OCI-LY7 (cell line): ENCODE data around the gene P4HA3. TPM values are rescaled to one million over a fixed set of nuclear protein-coding genes. Genes with fewer than 3 reads are reported as not detected.

Source experiments
- BruUV-seq: library from RNA; stranded (reverse); fragments of 400-500 nt; replicated peaks from 2 replicates; lab custom pipeline; 2021; lab: Mats Ljungman, UMichigan
- CTCF ChIA-PET: fragments of 300-600 bp; sonication (Branson Sonifier 250); formaldehyde crosslinking; loops from one replicate; lab custom pipeline; 2022; ENCODE audit warnings: antibody characterized with exemption; ENCODE audit not compliant: unreplicated experiment; lab: Charles Lee
- POLR2A ChIA-PET: fragments of 300-600 bp; sonication (Branson Sonifier 250); formaldehyde crosslinking; loops from one replicate; lab custom pipeline; 2022; ENCODE audit warnings: antibody characterized with exemption; lab: Charles Lee
- DNase-seq: peaks from one replicate; pipeline ENCODE4 v3.0.0-alpha.2; 2015; ENCODE audit warnings: low spot score
- H2AFZ ChIP-seq: fragments of 200-600 bp; sonication (generic), shearing (Covaris generic); 2 replicates; pipeline ENCODE4 v1.6.1; 2014; ENCODE audit warnings: mild to moderate bottlenecking, antibody characterized with exemption, low read length, moderate library complexity
- H3K27ac ChIP-seq: fragments of 200-600 bp; sonication (generic); 2 replicates; pipeline ENCODE4 v1.5.1; 2014; ENCODE audit warnings: mixed run types, low read depth, mild to moderate bottlenecking, moderate library complexity, low read length, inconsistent platforms; ENCODE audit not compliant: poor library complexity, severe bottlenecking
- H3K36me3 ChIP-seq: fragments of 200-600 bp; sonication (generic); 2 replicates; pipeline ENCODE4 v1.6.1; 2014; ENCODE audit warnings: mild to moderate bottlenecking, antibody characterized with exemption, low read length, moderate library complexity, mixed read lengths; ENCODE audit not compliant: insufficient read depth
- H3K4me1 ChIP-seq: fragments of 200-600 bp; sonication (generic); 2 replicates; pipeline ENCODE4 v1.5.1; 2014; ENCODE audit warnings: mild to moderate bottlenecking, low read length; ENCODE audit not compliant: insufficient read depth, poor library complexity, severe bottlenecking
- H3K4me2 ChIP-seq: fragments of 200-600 bp; sonication (generic); 2 replicates; pipeline ENCODE4 v1.6.1; 2014; ENCODE audit warnings: mild to moderate bottlenecking, low read length
- H3K4me3 ChIP-seq: fragments of 200-600 bp; sonication (generic); 2 replicates; pipeline ENCODE4 v1.5.1; 2014; ENCODE audit warnings: mild to moderate bottlenecking, low read depth, low read length; ENCODE audit not compliant: poor library complexity, severe bottlenecking
- H3K79me2 ChIP-seq: fragments of 200-600 bp; sonication (generic); 2 replicates; pipeline ENCODE4 v1.6.1; 2016; ENCODE audit warnings: low read depth, mild to moderate bottlenecking, low read length, moderate library complexity, mixed read lengths; ENCODE audit not compliant: insufficient read depth
- H3K9me2 ChIP-seq: fragments of 200-600 bp; sonication (generic); 2 replicates; pipeline ENCODE4 v1.6.1; 2016; ENCODE audit warnings: mild to moderate bottlenecking, low read length, mixed read lengths; ENCODE audit not compliant: insufficient read depth
- H3K9me3 ChIP-seq: fragments of 200-600 bp; sonication (generic); 2 replicates; pipeline ENCODE4 v1.6.1; 2014; ENCODE audit warnings: mild to moderate bottlenecking, mixed run types, low read length, mixed read lengths
- H4K20me1 ChIP-seq: fragments of 200-600 bp; sonication (generic); 2 replicates; pipeline ENCODE4 v1.6.1; 2014; ENCODE audit warnings: mild to moderate bottlenecking, antibody characterized with exemption, low read length, moderate library complexity, mixed read lengths; ENCODE audit not compliant: insufficient read depth
- CTCF ChIP-seq: fragments of 200-600 bp; sonication (generic); conservative IDR thresholded peaks from 2 replicates; pipeline ENCODE4 v1.5.1; 2014; ENCODE audit warnings: mild to moderate bottlenecking, antibody characterized with exemption, low read length, moderate library complexity, mixed read lengths
- EZH2phosphoT487 ChIP-seq: fragments of 200-600 bp; sonication (generic); IDR thresholded peaks from 2 replicates; pipeline ENCODE4 v1.6.1; 2018; ENCODE audit warnings: low read depth, borderline replicate concordance, mild to moderate bottlenecking, mixed run types, antibody characterized with exemption, low read length, moderate library complexity, mixed read lengths
- intact Hi-C: fragments of 100-400 bp; cut with micrococcal nuclease; formaldehyde crosslinking; loops from one replicate; pipeline ENCODE4 v1.10.0; 2022; ENCODE audit not compliant: unreplicated experiment
- total RNA-seq, 2 experiments: library from RNA; depleted of rRNA in 1 of 2; stranded (reverse); fragments of >200 nt in 1 of 2; shearing (Covaris generic) in 1 of 2; gene quantifications; 2 replicates each; pipeline ENCODE4 v1.2.3, GENCODE V29; 2014 to 2022

The P4HA3 gene
- total RNA-seq, 2 experiments from 2014 or later: not detected

GRCh38 chr11:74235121-74235520 lies 76.3 kb downstream of the P4HA3 start:
- Histone ChIP-seq H3K36me3 (peaks cover 68% of the 10 kb centered on the region), H3K4me3 (no peak overlapping the region), H3K27ac (no peak overlapping the region), H3K9me2 (no peaks in the 10 kb centered on the region), H2AFZ (no peak overlapping the region), H4K20me1 (no peaks in the 10 kb centered on the region), H3K4me2 (no peak overlapping the region), H3K4me1 (no peaks in the 10 kb centered on the region), H3K79me2 (no peaks in the 10 kb centered on the region), H3K9me3 (no peaks in the 10 kb centered on the region)
- DNase-seq: no peak
- no peak for TF ChIP-seq EZH2phosphoT487
- TF ChIP-seq CTCF: no peak
- no TSS peak for BruUV-seq
- CTCF ChIA-PET: no interaction called here
- POLR2A ChIA-PET: no interaction called here
- intact Hi-C loops: no loop called here

DNA sequence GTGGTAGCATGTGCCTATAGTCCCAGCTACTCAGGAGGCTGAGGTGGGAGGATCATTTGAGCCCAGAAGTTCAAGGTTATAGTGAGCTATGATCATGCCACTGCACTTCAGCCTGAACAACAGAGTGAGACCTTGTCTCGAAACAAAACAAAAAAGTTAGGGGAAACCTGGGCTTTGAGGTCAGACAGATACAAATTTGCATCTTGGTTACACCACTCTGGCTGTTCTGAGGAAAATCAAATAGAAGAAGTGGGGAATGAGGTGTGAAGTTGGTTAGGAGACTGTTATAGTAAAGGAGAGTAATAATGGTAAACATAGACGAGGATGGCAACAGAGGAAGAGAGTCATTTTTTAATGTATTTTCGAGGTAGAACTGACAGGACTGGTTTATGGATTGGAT lies 77.8 kb downstream of the P4HA3 start:
- no peak overlapping the region for H3K27ac ChIP-seq
- H3K9me3 ChIP-seq: no peaks in the 10 kb centered on the region
- H3K4me3 ChIP-seq: no peak overlapping the region
- intact Hi-C loops: no loop called here
- BruUV-seq: no TSS peak
- no peak for TF ChIP-seq CTCF
- TF ChIP-seq EZH2phosphoT487: no peak
- no peaks in the 10 kb centered on the region for H3K9me2 ChIP-seq
- no peaks in the 10 kb centered on the region for H3K79me2 ChIP-seq
- POLR2A ChIA-PET: no interaction called here
- CTCF ChIA-PET: no interaction called here
- no peaks in the 10 kb centered on the region for H3K4me1 ChIP-seq
- peaks cover 59% of the 10 kb centered on the region for H3K36me3 ChIP-seq
- no peaks in the 10 kb centered on the region for H4K20me1 ChIP-seq
- no peak overlapping the region for H2AFZ ChIP-seq
- no peak for DNase-seq
- no peak overlapping the region for H3K4me2 ChIP-seq

GRCh38 chr11:74232311-74232950 lies 79.0 kb downstream of the P4HA3 start:
- no peak overlapping the region for H2AFZ ChIP-seq
- H3K36me3 ChIP-seq: peaks cover 47% of the 10 kb centered on the region
- H3K9me3 ChIP-seq: no peaks in the 10 kb centered on the region
- H3K4me1 ChIP-seq: no peaks in the 10 kb centered on the region
- no peak for DNase-seq
- ChIA-PET CTCF (no interaction called here), POLR2A (interaction anchor here (0.7 to 0.8 kb wide), 2 partner anchors 24 to 97 kb away, joined by 3 read pairs; no protein-coding TSS in a partner anchor)
- intact Hi-C loops: no loop called here
- H3K27ac ChIP-seq: no peak overlapping the region
- no peaks in the 10 kb centered on the region for H3K9me2 ChIP-seq
- H3K79me2 ChIP-seq: no peaks in the 10 kb centered on the region
- no peak overlapping the region for H3K4me3 ChIP-seq
- no peaks in the 10 kb centered on the region for H4K20me1 ChIP-seq
- no peak for TF ChIP-seq EZH2phosphoT487
- H3K4me2 ChIP-seq: no peak overlapping the region
- no TSS peak for BruUV-seq
